ENCODE measurements around the gene C4B. TPM values are rescaled to one million over a fixed set of nuclear protein-coding genes. Genes with fewer than 3 reads are reported as not detected.

The C4B gene
- total RNA-seq, 1 experiment from 2014 or later = 2.6 TPM

- H3K27ac ChIP-seq (ENCODE audit: low read length) = no peak overlapping the region
- DNase-seq = no peak
- no peak overlapping the region for H3K4me2 ChIP-seq (ENCODE audit: low read length)
- intact Hi-C loops (cut with micrococcal nuclease) = no loop called here
- ChIA-PET POLR2A (ENCODE audit: unreplicated experiment) (no interaction called here), CTCF (no interaction called here)
- H3K4me1 ChIP-seq (ENCODE audit: insufficient read depth, low read length) = no peaks in the 10 kb centered on the region
- TF ChIP-seq EZH2phosphoT487 (IDR thresholded peaks at IDR 0.05; ENCODE audit: borderline replicate concordance, low read length) (no peak), EZH2 (IDR thresholded peaks at IDR 0.05; ENCODE audit: low read length, unreplicated experiment) (no peak)
- TF ChIP-seq, protein P1, sequence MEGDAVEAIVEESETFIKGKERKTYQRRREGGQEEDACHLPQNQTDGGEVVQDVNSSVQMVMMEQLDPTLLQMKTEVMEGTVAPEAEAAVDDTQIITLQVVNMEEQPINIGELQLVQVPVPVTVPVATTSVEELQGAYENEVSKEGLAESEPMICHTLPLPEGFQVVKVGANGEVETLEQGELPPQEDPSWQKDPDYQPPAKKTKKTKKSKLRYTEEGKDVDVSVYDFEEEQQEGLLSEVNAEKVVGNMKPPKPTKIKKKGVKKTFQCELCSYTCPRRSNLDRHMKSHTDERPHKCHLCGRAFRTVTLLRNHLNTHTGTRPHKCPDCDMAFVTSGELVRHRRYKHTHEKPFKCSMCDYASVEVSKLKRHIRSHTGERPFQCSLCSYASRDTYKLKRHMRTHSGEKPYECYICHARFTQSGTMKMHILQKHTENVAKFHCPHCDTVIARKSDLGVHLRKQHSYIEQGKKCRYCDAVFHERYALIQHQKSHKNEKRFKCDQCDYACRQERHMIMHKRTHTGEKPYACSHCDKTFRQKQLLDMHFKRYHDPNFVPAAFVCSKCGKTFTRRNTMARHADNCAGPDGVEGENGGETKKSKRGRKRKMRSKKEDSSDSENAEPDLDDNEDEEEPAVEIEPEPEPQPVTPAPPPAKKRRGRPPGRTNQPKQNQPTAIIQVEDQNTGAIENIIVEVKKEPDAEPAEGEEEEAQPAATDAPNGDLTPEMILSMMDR (conservative IDR thresholded peaks at IDR 0.05; ENCODE audit: low read depth, low read length) = no peak
- H3K36me3 ChIP-seq (ENCODE audit: low read depth, low read length) = no peaks in the 10 kb centered on the region
- no peaks in the 10 kb centered on the region for H3K9me2 ChIP-seq (replicated peaks; ENCODE audit: low read length)
- H3K27me3 ChIP-seq (ENCODE audit: low read length) = no peaks in the 10 kb centered on the region
- no peak overlapping the region for H3K9ac ChIP-seq (ENCODE audit: low read length)
- H3K9me3 ChIP-seq (ENCODE audit: low read length) = no peaks in the 10 kb centered on the region
- H3K79me2 ChIP-seq (ENCODE audit: low read length) = no peaks in the 10 kb centered on the region
- H4K20me1 ChIP-seq (ENCODE audit: low read length) = no peaks in the 10 kb centered on the region
- no TSS peak for BruUV-seq (replicated peaks)
- no peak for ATAC-seq
- H3K4me3 ChIP-seq (ENCODE audit: low read length) = no peak overlapping the region
- no peak overlapping the region for H2AFZ ChIP-seq (ENCODE audit: low read length)
- no peaks in the 10 kb centered on the region for H3F3A ChIP-seq (ENCODE audit: low read length, unreplicated experiment)
Measured at GRCh38 chr6:32070814-32071543, 56.4 kb downstream of the C4B start.

DNA sequence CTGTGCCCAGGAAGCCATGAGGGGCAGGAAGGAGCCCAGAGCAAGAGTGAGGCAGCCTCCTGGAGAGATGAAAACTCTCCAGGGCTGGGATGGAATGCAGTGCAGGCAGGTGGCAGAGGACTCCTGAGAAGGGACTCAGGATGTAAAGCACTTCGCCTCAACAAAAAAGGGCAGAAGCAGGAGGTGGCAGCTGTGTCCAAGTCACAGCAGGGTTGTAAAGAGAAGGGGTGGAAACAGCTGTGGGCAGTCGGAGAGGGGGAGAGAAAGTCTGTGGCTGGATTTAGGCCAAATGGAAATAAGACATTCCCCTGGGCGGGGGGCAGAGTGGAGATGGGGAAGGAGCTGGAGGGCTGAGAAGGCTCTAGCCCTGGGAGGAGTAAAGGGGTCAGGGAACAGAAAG lies 58.5 kb downstream of the C4B start:
- Histone ChIP-seq H3K9me2 (replicated peaks; ENCODE audit: low read length) (no peaks in the 10 kb centered on the region), H3F3A (ENCODE audit: low read length, unreplicated experiment) (no peaks in the 10 kb centered on the region), H2AFZ (ENCODE audit: low read length) (no peak overlapping the region), H3K27me3 (ENCODE audit: low read length) (no peaks in the 10 kb centered on the region), H3K4me1 (ENCODE audit: insufficient read depth, low read length) (no peaks in the 10 kb centered on the region), H4K20me1 (ENCODE audit: low read length) (no peaks in the 10 kb centered on the region), H3K4me2 (ENCODE audit: low read length) (no peak overlapping the region), H3K9me3 (ENCODE audit: low read length) (no peaks in the 10 kb centered on the region), H3K9ac (ENCODE audit: low read length) (no peak overlapping the region), H3K36me3 (ENCODE audit: low read depth, low read length) (no peaks in the 10 kb centered on the region), H3K27ac (ENCODE audit: low read length) (no peak overlapping the region), H3K4me3 (ENCODE audit: low read length) (no peak overlapping the region), H3K79me2 (ENCODE audit: low read length) (no peaks in the 10 kb centered on the region)
- no TSS peak for BruUV-seq (replicated peaks)
- ATAC-seq = no peak
- DNase-seq = no peak
- TF ChIP-seq EZH2phosphoT487 (IDR thresholded peaks at IDR 0.05; ENCODE audit: borderline replicate concordance, low read length) (no peak), EZH2 (IDR thresholded peaks at IDR 0.05; ENCODE audit: low read length, unreplicated experiment) (no peak)
- TF ChIP-seq, protein P1 (conservative IDR thresholded peaks at IDR 0.05; ENCODE audit: low read depth, low read length) = no peak
- intact Hi-C loops (cut with micrococcal nuclease) = no loop called here
- ChIA-PET POLR2A (ENCODE audit: unreplicated experiment) (no interaction called here), CTCF (no interaction called here)

DNA sequence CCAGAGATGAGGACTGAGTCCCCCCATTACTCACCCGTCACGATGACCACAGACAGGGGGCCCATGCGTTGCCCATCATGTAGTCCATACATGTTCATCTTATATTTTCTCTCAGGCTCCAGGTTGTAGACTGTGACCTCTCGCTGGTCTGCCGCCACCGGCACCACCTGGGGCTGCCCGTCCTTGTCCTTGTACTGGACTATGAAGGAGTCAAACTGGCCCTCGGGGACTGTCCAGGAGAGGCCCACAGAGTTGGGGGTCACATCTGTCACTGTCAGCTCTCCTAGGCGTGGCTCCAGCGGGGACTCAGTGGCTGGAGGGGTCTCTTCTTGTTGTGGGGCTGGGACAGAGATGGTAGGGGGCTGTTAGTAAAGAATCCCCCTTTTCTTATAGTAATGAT lies 59.0 kb downstream of the C4B start:
- POLR2A ChIA-PET (ENCODE audit: unreplicated experiment) = no interaction called here
- no TSS peak for BruUV-seq (replicated peaks)

More for the DNA sequence above, 59.0 kb downstream of the C4B start:
- H3K27ac ChIP-seq (ENCODE audit: low read length) = no peak overlapping the region
- no peak for DNase-seq
- H3K4me3 ChIP-seq (ENCODE audit: low read length) = no peak overlapping the region
- no peaks in the 10 kb centered on the region for H3K79me2 ChIP-seq (ENCODE audit: low read length)
- no peaks in the 10 kb centered on the region for H3K36me3 ChIP-seq (ENCODE audit: low read depth, low read length)
- no peaks in the 10 kb centered on the region for H3F3A ChIP-seq (ENCODE audit: low read length, unreplicated experiment)
- no peaks in the 10 kb centered on the region for H3K9me2 ChIP-seq (replicated peaks; ENCODE audit: low read length)
- no peak overlapping the region for H2AFZ ChIP-seq (ENCODE audit: low read length)
- no peaks in the 10 kb centered on the region for H3K9me3 ChIP-seq (ENCODE audit: low read length)
- CTCF ChIA-PET = no interaction called here
- no peak overlapping the region for H3K4me2 ChIP-seq (ENCODE audit: low read length)
- no peak for ATAC-seq
- no peaks in the 10 kb centered on the region for H3K27me3 ChIP-seq (ENCODE audit: low read length)
- no peak for TF ChIP-seq EZH2phosphoT487 (IDR thresholded peaks at IDR 0.05; ENCODE audit: borderline replicate concordance, low read length)
- TF ChIP-seq, protein P1 (conservative IDR thresholded peaks at IDR 0.05; ENCODE audit: low read depth, low read length) = no peak
- no peak for TF ChIP-seq EZH2 (IDR thresholded peaks at IDR 0.05; ENCODE audit: low read length, unreplicated experiment)
- H3K4me1 ChIP-seq (ENCODE audit: insufficient read depth, low read length) = no peaks in the 10 kb centered on the region
- H4K20me1 ChIP-seq (ENCODE audit: low read length) = no peaks in the 10 kb centered on the region
- H3K9ac ChIP-seq (ENCODE audit: low read length) = no peak overlapping the region
- intact Hi-C loops (cut with micrococcal nuclease) = no loop called here
